ENCODE results near the gene FOXJ3. TPM values are rescaled to one million over a fixed set of nuclear protein-coding genes. Genes with fewer than 3 reads are reported as not detected.

Gene FOXJ3
- total and polyA plus RNA-seq, 2 of the 13 experiments (the other 11 are each of a cell fraction or from before 2014, with no cell fraction given): 16.6 to 48.5 TPM

GRCh38 chr1:42165511-42166210 is 169.4 kb downstream of the FOXJ3 start (continued):
- TF ChIP-seq AKNA (CRISPR knock-in tag; IDR thresholded peaks at IDR 0.05; ENCODE audit: borderline replicate concordance) (no peak), HNRNPH1 (optimal IDR thresholded peaks at IDR 0.05; ENCODE audit: low read depth, low read length) (no peak), DMTF1 (CRISPR knock-in tag; IDR thresholded peaks at IDR 0.05) (no peak), CC2D1A (CRISPR knock-in tag; IDR thresholded peaks at IDR 0.05) (no peak), MED1 (CRISPR knock-in tag; IDR thresholded peaks at IDR 0.05) (no peak), HDAC6 (IDR thresholded peaks at IDR 0.05; ENCODE audit: low read depth, low read length) (no peak), SCMH1 (CRISPR knock-in tag; IDR thresholded peaks at IDR 0.05; ENCODE audit: borderline replicate concordance) (no peak), MIER3 (CRISPR knock-in tag; IDR thresholded peaks at IDR 0.05; ENCODE audit: borderline replicate concordance) (no peak), ZNF335 (CRISPR knock-in tag; IDR thresholded peaks at IDR 0.05) (no peak), NFE2L1 (CRISPR knock-in tag; IDR thresholded peaks at IDR 0.05; ENCODE audit: borderline replicate concordance) (no peak), HIVEP1 (CRISPR knock-in tag; IDR thresholded peaks at IDR 0.05) (peak; percentile 84), ZFP36L1 (CRISPR knock-in tag; IDR thresholded peaks at IDR 0.05) (no peak), ZNF576 (CRISPR knock-in tag; IDR thresholded peaks at IDR 0.05) (no peak)
- TF ChIP-seq, protein P1, sequence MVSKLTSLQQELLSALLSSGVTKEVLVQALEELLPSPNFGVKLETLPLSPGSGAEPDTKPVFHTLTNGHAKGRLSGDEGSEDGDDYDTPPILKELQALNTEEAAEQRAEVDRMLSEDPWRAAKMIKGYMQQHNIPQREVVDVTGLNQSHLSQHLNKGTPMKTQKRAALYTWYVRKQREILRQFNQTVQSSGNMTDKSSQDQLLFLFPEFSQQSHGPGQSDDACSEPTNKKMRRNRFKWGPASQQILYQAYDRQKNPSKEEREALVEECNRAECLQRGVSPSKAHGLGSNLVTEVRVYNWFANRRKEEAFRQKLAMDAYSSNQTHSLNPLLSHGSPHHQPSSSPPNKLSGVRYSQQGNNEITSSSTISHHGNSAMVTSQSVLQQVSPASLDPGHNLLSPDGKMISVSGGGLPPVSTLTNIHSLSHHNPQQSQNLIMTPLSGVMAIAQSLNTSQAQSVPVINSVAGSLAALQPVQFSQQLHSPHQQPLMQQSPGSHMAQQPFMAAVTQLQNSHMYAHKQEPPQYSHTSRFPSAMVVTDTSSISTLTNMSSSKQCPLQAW (CRISPR knock-in tag; IDR thresholded peaks at IDR 0.05): no peak; the same call in 1 of the 2 replicates
- TF ChIP-seq, protein P2, sequence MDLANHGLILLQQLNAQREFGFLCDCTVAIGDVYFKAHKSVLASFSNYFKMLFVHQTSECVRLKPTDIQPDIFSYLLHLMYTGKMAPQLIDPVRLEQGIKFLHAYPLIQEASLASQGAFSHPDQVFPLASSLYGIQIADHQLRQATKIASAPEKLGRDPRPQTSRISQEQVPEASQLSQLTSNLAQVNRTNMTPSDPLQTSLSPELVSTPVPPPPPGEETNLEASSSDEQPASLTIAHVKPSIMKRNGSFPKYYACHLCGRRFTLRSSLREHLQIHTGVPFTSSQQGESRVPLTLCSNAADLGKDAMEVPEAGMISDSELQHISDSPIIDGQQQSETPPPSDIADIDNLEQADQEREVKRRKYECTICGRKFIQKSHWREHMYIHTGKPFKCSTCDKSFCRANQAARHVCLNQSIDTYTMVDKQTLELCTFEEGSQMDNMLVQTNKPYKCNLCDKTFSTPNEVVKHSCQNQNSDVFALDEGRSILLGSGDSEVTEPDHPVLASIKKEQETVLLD (CRISPR knock-in tag; IDR thresholded peaks at IDR 0.05; ENCODE audit: low read depth): no peak
- TF ChIP-seq, protein P3, sequence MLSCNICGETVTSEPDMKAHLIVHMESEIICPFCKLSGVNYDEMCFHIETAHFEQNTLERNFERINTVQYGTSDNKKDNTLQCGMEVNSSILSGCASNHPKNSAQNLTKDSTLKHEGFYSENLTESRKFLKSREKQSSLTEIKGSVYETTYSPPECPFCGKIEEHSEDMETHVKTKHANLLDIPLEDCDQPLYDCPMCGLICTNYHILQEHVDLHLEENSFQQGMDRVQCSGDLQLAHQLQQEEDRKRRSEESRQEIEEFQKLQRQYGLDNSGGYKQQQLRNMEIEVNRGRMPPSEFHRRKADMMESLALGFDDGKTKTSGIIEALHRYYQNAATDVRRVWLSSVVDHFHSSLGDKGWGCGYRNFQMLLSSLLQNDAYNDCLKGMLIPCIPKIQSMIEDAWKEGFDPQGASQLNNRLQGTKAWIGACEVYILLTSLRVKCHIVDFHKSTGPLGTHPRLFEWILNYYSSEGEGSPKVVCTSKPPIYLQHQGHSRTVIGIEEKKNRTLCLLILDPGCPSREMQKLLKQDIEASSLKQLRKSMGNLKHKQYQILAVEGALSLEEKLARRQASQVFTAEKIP (CRISPR knock-in tag; IDR thresholded peaks at IDR 0.05; ENCODE audit: borderline replicate concordance): no peak
